Ovary (tissue), 3 donors: ENCODE results near the gene HGF.

Experiments used
- CTCF ChIP-seq, 3 donors: fragments of 450-650 bp in 2 of 3; fragments of 200-600 bp in 1 of 3; IDR thresholded peaks; one replicate each; pipeline versions ENCODE4 v1.5.1 to v1.8.0; 2016 to 2022; ENCODE audit warnings: antibody characterized with exemption in 3 of 3, mild to moderate bottlenecking in 1 of 3
- EP300 ChIP-seq: sonication (generic); formaldehyde crosslinking; IDR thresholded peaks from one replicate; pipeline ENCODE4 v1.6.1; 2017; ENCODE audit warnings: antibody characterized with exemption
- donor health status: DM: no; HTN: no; CAD: no.

- no peak for TF ChIP-seq CTCF (IDR thresholded peaks at IDR 0.05)
- TF ChIP-seq EP300: no peak
Observed at GRCh38 chr7:81682873-81683272, 87.0 kb downstream of the HGF start.
